Keratinocyte (primary cell): Measurements from ENCODE around the gene SETD2. TPM values are rescaled to one million over a fixed set of nuclear protein-coding genes. Genes with fewer than 3 reads are reported as not detected.

Source experiments
- DNase-seq: peaks from one replicate; pipeline ENCODE4 v3.0.0-alpha.2; 2011; ENCODE audit warnings: low read depth, missing footprints, low spot score
- FAIRE-seq: peaks from 2 replicates; lab custom pipeline; 2011; peaks lifted over from hg19 to GRCh38; lab: Jason Lieb, UNC
- H2AFZ ChIP-seq: 2 replicates; pipeline ENCODE4 v1.6.0; 2012; ENCODE audit warnings: low read length, control low read depth, inconsistent platforms; ENCODE audit not compliant: control insufficient read depth
- H3K27ac ChIP-seq: 2 replicates; pipeline ENCODE4 v1.5.1; 2011; ENCODE audit warnings: low read length; ENCODE audit not compliant: control insufficient read depth, insufficient read depth
- H3K27me3 ChIP-seq: 3 replicates; pipeline ENCODE4 v1.6.0; 2011; ENCODE audit warnings: low read length; ENCODE audit not compliant: control insufficient read depth, insufficient read depth; ENCODE audit errors: extremely low read depth
- H3K36me3 ChIP-seq, 2 experiments: 2 replicates in 1 of 2; 3 replicates in 1 of 2; pipeline ENCODE4 v1.5.1; 2011; ENCODE audit warnings: low read length in 2 of 2, mild to moderate bottlenecking in 1 of 2; ENCODE audit not compliant: control insufficient read depth in 2 of 2, insufficient read depth in 2 of 2; ENCODE audit errors: extremely low read depth in 1 of 2
- H3K4me1 ChIP-seq: 3 replicates; pipeline ENCODE4 v1.5.1; 2011; ENCODE audit warnings: low read length; ENCODE audit not compliant: control insufficient read depth, insufficient read depth; ENCODE audit errors: extremely low read depth
- H3K4me2 ChIP-seq: 3 replicates; pipeline ENCODE4 v1.6.0; 2011; ENCODE audit warnings: low read depth, low read length; ENCODE audit not compliant: control insufficient read depth, insufficient read depth; ENCODE audit errors: extremely low read depth
- H3K4me3 ChIP-seq, 3 experiments: fragments of 200-600 bp in 1 of 3; sonication (generic) in 1 of 3; 2 replicates in 2 of 3; 3 replicates in 1 of 3; pipeline ENCODE4 v1.5.1; 2011 to 2016; ENCODE audit warnings: low read length in 3 of 3, mild to moderate bottlenecking in 3 of 3, control low read depth in 2 of 3, inconsistent platforms in 1 of 3, low read depth in 1 of 3, mixed read lengths in 1 of 3, mixed run types in 1 of 3, moderate library complexity in 1 of 3; ENCODE audit not compliant: control insufficient read depth in 2 of 3, insufficient read depth in 2 of 3; ENCODE audit errors: extremely low read depth in 1 of 3
- H3K79me2 ChIP-seq: 2 replicates; pipeline ENCODE4 v1.6.0; 2012; ENCODE audit warnings: low read length; ENCODE audit not compliant: control insufficient read depth, insufficient read depth
- H3K9ac ChIP-seq: 3 replicates; pipeline ENCODE4 v1.6.0; 2011; ENCODE audit warnings: low read length; ENCODE audit not compliant: control insufficient read depth, insufficient read depth; ENCODE audit errors: extremely low read depth
- H3K9me1 ChIP-seq: 3 replicates; pipeline ENCODE4 v1.6.0; 2011; ENCODE audit warnings: low read length; ENCODE audit not compliant: control insufficient read depth, insufficient read depth; ENCODE audit errors: extremely low read depth
- H3K9me3 ChIP-seq: 2 replicates; pipeline ENCODE4 v1.5.1; 2012; ENCODE audit warnings: low read depth, low read length; ENCODE audit not compliant: control insufficient read depth
- H4K20me1 ChIP-seq: 3 replicates; pipeline ENCODE4 v1.6.0; 2011; ENCODE audit warnings: low read length; ENCODE audit not compliant: control insufficient read depth, insufficient read depth; ENCODE audit errors: extremely low read depth
- EZH2 ChIP-seq: IDR thresholded peaks from one replicate; pipeline ENCODE4 v1.6.1; 2012; ENCODE audit warnings: inconsistent platforms, mild to moderate bottlenecking, low read length, moderate library complexity
- dilution Hi-C: fragments of 300-500 bp; cut with MboI; formaldehyde crosslinking; loops from one replicate; pipeline ENCODE4 v1.7.0; 2020; ENCODE audit warnings: low sequenced_read_pairs; ENCODE audit not compliant: extremely low pct_ligation_motif_present
- polyA plus RNA-seq, 5 experiments: library from polyadenylated mRNA; depleted of rRNA in 3 of 5; stranded (reverse) in 3 of 5; stranded (forward) in 1 of 5; unstranded in 1 of 5; fragments of >200 nt; gene quantifications; 1 replicate in 1 of 5; 2 replicates in 3 of 5; 3 replicates in 1 of 5; pipeline versions ENCODE4 v1.2.1 to v1.2.3, GENCODE V29; 2011 to 2012; ENCODE audit warnings: missing spikeins in 2 of 5, low read depth in 1 of 5, low replicate concordance in 1 of 5
- TF ChIP-seq, protein P1 (sequence below), 3 experiments: IDR thresholded peaks in 1 of 3; conservative IDR thresholded peaks in 1 of 3; optimal IDR thresholded peaks in 1 of 3; 2 replicates in 2 of 3; 3 replicates in 1 of 3; pipeline versions ENCODE3 to v1.5.1; 2011; ENCODE audit warnings: low read length in 3 of 3, mild to moderate bottlenecking in 3 of 3, moderate library complexity in 2 of 3, control low read depth in 1 of 3, inconsistent platforms in 1 of 3; ENCODE audit not compliant: insufficient read depth in 2 of 3; ENCODE audit errors: extremely low read depth in 1 of 3

SETD2 gene
- polyA plus RNA-seq, 1 donor (not counting 4 experiments of a cell fraction or from before 2014, with no cell fraction given): 23.3 TPM

DNA sequence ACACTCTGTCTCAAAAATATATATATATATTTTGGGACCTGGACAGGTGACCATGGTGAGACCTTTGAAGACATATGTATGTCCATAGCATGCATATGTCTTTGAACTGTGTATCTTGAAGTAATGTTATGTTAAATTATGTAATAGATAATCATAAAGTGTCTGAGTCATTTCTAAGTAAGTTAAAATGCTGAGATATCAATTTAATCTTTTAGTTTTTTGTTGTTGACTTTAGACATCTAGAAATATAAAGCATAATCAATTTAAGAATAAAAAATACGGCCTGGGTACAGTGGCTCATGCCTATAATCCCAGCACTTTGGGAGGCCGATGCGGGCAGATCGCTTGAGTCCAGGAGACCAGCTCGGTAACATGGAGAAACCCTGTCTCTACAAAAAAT is 12.7 kb upstream of the SETD2 start:
- no peak overlapping the region for H3K4me3 ChIP-seq
- H3K9me3 ChIP-seq: no peaks in the 10 kb centered on the region
- H3K4me1 ChIP-seq: no peaks in the 10 kb centered on the region
- no peak for DNase-seq
- H2AFZ ChIP-seq: no peak overlapping the region
- H3K9ac ChIP-seq: no peak overlapping the region
- H4K20me1 ChIP-seq: no peaks in the 10 kb centered on the region
- TF ChIP-seq EZH2: no peak
- TF ChIP-seq, protein P1, sequence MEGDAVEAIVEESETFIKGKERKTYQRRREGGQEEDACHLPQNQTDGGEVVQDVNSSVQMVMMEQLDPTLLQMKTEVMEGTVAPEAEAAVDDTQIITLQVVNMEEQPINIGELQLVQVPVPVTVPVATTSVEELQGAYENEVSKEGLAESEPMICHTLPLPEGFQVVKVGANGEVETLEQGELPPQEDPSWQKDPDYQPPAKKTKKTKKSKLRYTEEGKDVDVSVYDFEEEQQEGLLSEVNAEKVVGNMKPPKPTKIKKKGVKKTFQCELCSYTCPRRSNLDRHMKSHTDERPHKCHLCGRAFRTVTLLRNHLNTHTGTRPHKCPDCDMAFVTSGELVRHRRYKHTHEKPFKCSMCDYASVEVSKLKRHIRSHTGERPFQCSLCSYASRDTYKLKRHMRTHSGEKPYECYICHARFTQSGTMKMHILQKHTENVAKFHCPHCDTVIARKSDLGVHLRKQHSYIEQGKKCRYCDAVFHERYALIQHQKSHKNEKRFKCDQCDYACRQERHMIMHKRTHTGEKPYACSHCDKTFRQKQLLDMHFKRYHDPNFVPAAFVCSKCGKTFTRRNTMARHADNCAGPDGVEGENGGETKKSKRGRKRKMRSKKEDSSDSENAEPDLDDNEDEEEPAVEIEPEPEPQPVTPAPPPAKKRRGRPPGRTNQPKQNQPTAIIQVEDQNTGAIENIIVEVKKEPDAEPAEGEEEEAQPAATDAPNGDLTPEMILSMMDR (optimal IDR thresholded peaks at IDR 0.05 in 1 of 3, IDR thresholded peaks at IDR 0.05 in 1 of 3, conservative IDR thresholded peaks at IDR 0.05 in 1 of 3; ENCODE audit: extremely low read depth in 1 of 3, insufficient read depth in 2 of 3, low read length in 3 of 3): no peak
- dilution Hi-C loops: no loop called here
- peaks cover 0 to 7% of the 10 kb centered on the region in 2 experiments for H3K36me3 ChIP-seq
- no peaks in the 10 kb centered on the region for H3K79me2 ChIP-seq
- no peaks in the 10 kb centered on the region for H3K9me1 ChIP-seq
- H3K27me3 ChIP-seq: no peaks in the 10 kb centered on the region
- no peak for FAIRE-seq
- no peak overlapping the region for H3K4me2 ChIP-seq
- H3K27ac ChIP-seq: no peak overlapping the region

DNA sequence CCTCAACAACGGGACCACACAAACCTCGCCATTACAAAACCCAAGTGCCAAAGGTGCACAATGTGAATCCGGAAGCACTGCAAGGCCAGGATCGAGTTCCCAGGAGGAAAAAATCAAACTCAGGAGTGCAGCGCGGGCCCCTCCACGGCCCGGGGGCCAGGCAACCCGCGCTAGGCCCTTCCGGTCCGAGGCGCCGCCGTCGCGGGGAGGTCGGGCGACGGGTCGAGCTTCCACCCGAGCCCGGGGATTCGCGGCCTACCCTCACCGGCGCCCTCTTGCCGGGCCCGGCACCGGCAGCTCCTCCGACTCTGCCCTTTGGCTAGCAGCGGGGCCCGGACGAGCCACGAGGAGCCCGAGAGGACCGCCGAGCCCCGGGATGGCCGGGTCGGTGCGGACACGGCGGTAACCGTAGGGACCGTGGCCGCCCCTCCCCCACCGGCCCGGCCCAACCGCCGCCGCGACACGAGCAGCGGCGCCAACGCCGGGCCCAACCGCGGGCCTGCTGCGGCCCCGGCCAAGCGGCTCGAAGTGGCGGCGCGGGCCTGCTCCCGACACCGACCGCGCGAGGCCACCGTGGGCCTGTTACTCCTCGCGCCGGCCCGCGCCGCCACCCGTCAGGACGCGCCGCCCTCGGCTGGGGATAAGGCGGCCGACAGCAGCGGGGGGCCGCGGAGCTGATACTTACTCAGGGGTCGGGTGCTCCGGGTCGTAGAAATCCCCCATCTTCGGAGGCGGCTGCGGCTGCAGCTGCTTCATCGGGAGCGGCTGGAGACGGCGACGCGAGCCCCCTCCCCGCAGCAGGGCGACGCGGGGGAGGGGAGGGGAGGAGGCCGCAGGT is 525 bp downstream of the SETD2 start:
- no peaks in the 10 kb centered on the region for H3K27me3 ChIP-seq
- H3K9ac ChIP-seq: peak overlapping the region; percentile 86
- H3K79me2 ChIP-seq: peaks cover 83% of the 10 kb centered on the region
- peak overlapping the region; percentile 81 to 91 (median 81) for H3K4me3 ChIP-seq
- no peaks in the 10 kb centered on the region for H3K9me3 ChIP-seq
- peaks cover 5% of the 10 kb centered on the region for H3K9me1 ChIP-seq
- TF ChIP-seq EZH2: no peak
- TF ChIP-seq, protein P1 (optimal IDR thresholded peaks at IDR 0.05 in 1 of 3, IDR thresholded peaks at IDR 0.05 in 1 of 3, conservative IDR thresholded peaks at IDR 0.05 in 1 of 3; ENCODE audit: extremely low read depth in 1 of 3, insufficient read depth in 2 of 3, low read length in 3 of 3): no peak
- peak overlapping the region; percentile 48 for H2AFZ ChIP-seq
- no peak for DNase-seq
- H3K4me1 ChIP-seq: peaks cover 28% of the 10 kb centered on the region
- no peak for FAIRE-seq
- peak overlapping the region; percentile 67 for H3K27ac ChIP-seq
- peak overlapping the region; percentile 88 for H3K4me2 ChIP-seq
- dilution Hi-C loops: no loop called here
- H3K36me3 ChIP-seq: peaks cover 0 to 6% of the 10 kb centered on the region in 2 experiments
- H4K20me1 ChIP-seq: peaks cover 11% of the 10 kb centered on the region
